Thyroid gland (tissue), 4 donors: ENCODE results near the gene CHDH. TPM values are rescaled to one million over a fixed set of nuclear protein-coding genes. Genes with fewer than 3 reads are reported as not detected.

Experiments
- DNase-seq, 2 donors: peaks; one replicate each; pipeline ENCODE4 v3.0.0-alpha.2; 2019
- H3K27ac ChIP-seq, 3 donors: fragments of 200-600 bp; sonication (generic); 1 replicate in 2 of 3; 2 replicates in 1 of 3; pipeline ENCODE4 v1.5.1; 2016 to 2019; ENCODE audit warnings: mild to moderate bottlenecking in 1 of 3, moderate library complexity in 1 of 3
- H3K27me3 ChIP-seq: fragments of 200-600 bp; sonication (generic); one replicate; pipeline ENCODE4 v1.5.1; 2019
- H3K36me3 ChIP-seq, 2 donors: fragments of 200-600 bp; sonication (generic); one replicate each; pipeline ENCODE4 v1.5.1; 2016 to 2019
- H3K4me1 ChIP-seq, 2 donors: fragments of 200-600 bp; sonication (generic); one replicate each; pipeline ENCODE4 v1.5.1; 2017 to 2019
- H3K4me3 ChIP-seq, 3 donors: fragments of 200-600 bp; sonication (generic); replicated peaks in 1 of 3; 1 replicate in 2 of 3; 2 replicates in 1 of 3; pipeline ENCODE4 v1.5.1; 2016; ENCODE audit warnings: mild to moderate bottlenecking in 1 of 3
- H3K9me3 ChIP-seq: fragments of 200-600 bp; sonication (generic); one replicate; pipeline ENCODE4 v1.5.1; 2017
- POLR2A ChIP-seq, 2 donors: fragments of 450-650 bp; IDR thresholded peaks; one replicate each; pipeline ENCODE4 v1.6.1; 2017; ENCODE audit warnings: antibody characterized with exemption in 2 of 2, mild to moderate bottlenecking in 2 of 2, moderate library complexity in 1 of 2
- WGBS, 2 donors: methylation state at CpG; one replicate each; pipeline ENCODE4 v1.1.5; 2017; 5-methylcytosine and 5-hydroxymethylcytosine counted together
- intact Hi-C: fragments of 100-400 bp; cut with DNase I; formaldehyde crosslinking; loops from one replicate; pipeline ENCODE4 v1.15.1; 2023
- small RNA-seq: library from RNA; depleted of rRNA; stranded (forward); fragments of <200 nt; gene quantifications from one replicate; pipeline ENCODE3, GENCODE V24; 2016
- total RNA-seq, 4 donors: library from RNA; depleted of rRNA; stranded (reverse); fragments of >200 nt; gene quantifications; one replicate each; pipeline ENCODE4 v1.2.3, GENCODE V29; 2016
- TF ChIP-seq, protein P1 (sequence below), 6 experiments: fragments of 200-600 bp in 3 of 6; fragments of 450-650 bp in 3 of 6; sonication (generic) in 3 of 6; IDR thresholded peaks; one replicate each; pipeline ENCODE4 v1.5.1; 2016 to 2019; ENCODE audit warnings: antibody characterized with exemption in 6 of 6, mild to moderate bottlenecking in 2 of 6, inconsistent platforms in 1 of 6, moderate library complexity in 1 of 6

Gene CHDH
- total RNA-seq, 4 donors from 2014 or later, result 4.7 to 26.9 (median 11.1) TPM

DNA sequence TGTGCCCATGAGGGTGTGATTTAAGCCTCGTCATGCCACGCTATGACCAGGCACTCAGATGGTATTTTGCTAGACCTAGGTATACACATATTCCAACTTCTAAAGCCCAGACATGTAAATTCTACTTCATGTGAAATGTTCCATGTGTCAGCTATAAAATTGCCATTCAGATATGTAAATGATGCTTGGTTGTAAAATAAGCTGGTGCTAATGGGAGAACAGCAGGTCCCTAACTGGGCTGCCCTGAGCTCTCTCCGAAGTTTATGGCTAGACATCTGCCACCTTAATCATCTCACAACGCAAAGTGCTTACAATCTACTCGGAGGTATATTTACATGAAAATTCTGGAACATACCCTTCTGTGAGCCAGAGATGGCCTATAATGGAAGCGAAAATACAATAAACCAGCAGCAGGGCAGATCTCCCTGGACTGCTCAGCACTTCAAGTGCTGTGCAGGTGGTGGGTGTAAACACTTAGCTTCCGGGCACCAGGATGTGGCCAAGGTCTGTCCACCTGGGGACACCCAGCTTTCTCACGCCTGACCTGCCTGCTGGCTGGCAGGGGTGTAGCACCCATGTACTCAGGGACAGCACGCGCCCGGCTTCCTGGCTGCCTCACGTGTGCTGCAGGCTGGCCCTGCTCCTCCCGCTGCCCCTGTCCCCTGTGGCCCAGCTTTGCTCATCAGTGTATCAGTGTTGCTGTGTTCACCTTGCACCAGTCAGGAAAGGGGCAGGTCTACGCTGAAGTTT is 82.0 kb downstream of the CHDH start:
- no peak overlapping the region for H3K4me3 ChIP-seq
- H3K4me1 ChIP-seq, result no peaks in the 10 kb centered on the region
- WGBS, 2 donors, result 88 to 97% methylated on average over 7 to 14 of the region's 14 CpGs
- no peak for DNase-seq
- no peak overlapping the region for H3K27ac ChIP-seq
- H3K36me3 ChIP-seq, result no peaks in the 10 kb centered on the region
- intact Hi-C loops, result no loop called here
- H3K27me3 ChIP-seq, result no peaks in the 10 kb centered on the region
- TF ChIP-seq, protein P1, sequence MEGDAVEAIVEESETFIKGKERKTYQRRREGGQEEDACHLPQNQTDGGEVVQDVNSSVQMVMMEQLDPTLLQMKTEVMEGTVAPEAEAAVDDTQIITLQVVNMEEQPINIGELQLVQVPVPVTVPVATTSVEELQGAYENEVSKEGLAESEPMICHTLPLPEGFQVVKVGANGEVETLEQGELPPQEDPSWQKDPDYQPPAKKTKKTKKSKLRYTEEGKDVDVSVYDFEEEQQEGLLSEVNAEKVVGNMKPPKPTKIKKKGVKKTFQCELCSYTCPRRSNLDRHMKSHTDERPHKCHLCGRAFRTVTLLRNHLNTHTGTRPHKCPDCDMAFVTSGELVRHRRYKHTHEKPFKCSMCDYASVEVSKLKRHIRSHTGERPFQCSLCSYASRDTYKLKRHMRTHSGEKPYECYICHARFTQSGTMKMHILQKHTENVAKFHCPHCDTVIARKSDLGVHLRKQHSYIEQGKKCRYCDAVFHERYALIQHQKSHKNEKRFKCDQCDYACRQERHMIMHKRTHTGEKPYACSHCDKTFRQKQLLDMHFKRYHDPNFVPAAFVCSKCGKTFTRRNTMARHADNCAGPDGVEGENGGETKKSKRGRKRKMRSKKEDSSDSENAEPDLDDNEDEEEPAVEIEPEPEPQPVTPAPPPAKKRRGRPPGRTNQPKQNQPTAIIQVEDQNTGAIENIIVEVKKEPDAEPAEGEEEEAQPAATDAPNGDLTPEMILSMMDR (IDR thresholded peaks at IDR 0.05), result no peak
- TF ChIP-seq POLR2A (IDR thresholded peaks at IDR 0.05), result no peak
- H3K9me3 ChIP-seq, result no peaks in the 10 kb centered on the region

- no peaks in the 10 kb centered on the region for H3K36me3 ChIP-seq
These were observed 82.9 kb downstream of the CHDH start for GRCh38 chr3:53763353-53763752.

More at GRCh38 chr3:53763353-53763752, 82.9 kb downstream of the CHDH start:
- intact Hi-C loops, result no loop called here
- Histone ChIP-seq H3K4me1 (no peaks in the 10 kb centered on the region), H3K27ac (no peak overlapping the region), H3K27me3 (no peaks in the 10 kb centered on the region), H3K9me3 (no peaks in the 10 kb centered on the region), H3K4me3 (no peak overlapping the region)
- 91 to 92% methylated on average over 6 to 7 of the region's 7 CpGs for WGBS, 2 donors
- TF ChIP-seq POLR2A (IDR thresholded peaks at IDR 0.05), result no peak
- TF ChIP-seq, protein P1 (IDR thresholded peaks at IDR 0.05), result no peak
- no peak for DNase-seq

Small RNA genes within 50 kb of the gene (small RNA-seq; reads per million reads assigned to genes)
- gene AC012467.1, result not detected

Other genes starting within 250 kb of the CHDH start
- gene IL17RB, start 149 bp upstream of the CHDH start, total RNA-seq, result 1 to 10 TPM in 2 of 4 donors, under 1 TPM in 2; 0.71 to 2.5 (median 1.6) TPM
- gene ACTR8, start 35.7 kb upstream of the CHDH start, total RNA-seq, result 10 to 100 TPM; 29.0 to 31.7 (median 29.4) TPM
- gene SELENOK, start 45.4 kb upstream of the CHDH start, total RNA-seq, result 100 to 1,000 TPM in 3 of 4 donors, 10 to 100 TPM in 1; 79.0 to 132 (median 124) TPM